ENCODE results near the gene ERICH6.
A peak's percentile ranks its signal among the peaks of the same experiment; 100 is the strongest.

Gene ERICH6

DNA sequence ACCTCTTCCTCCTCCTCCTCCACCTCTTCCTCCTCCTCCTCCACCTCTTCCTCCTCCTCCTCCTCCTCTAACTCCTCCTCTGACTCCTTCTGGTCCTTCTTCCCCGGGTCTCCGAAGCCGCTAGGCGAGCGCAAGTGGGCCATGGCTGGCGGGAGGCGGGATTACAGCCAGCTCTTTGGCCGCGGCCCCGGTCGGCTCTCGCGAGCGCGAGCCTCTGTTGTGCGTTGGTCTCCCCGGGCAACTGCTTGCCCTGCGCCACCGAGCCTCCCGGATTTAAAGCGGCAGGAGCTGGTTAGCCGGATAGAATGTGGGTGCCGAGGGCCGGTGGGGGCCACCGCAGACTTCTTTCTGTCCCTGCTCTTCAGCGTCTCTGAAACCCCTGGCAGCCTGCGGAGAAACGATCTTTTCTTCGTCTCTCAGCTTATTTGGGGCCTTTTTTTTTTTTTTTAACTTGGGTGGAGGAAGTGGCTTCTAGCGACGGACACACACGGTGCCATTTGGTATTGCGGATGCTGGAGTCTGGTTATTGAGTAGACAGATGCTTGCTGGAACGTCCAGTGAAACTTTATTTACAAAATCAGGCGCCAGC is at the start of gene ERICH6:
Gene ERICH6 (minus strand): TSS at position 165 of the 589 bp plus-strand sequence. CDS start 22 bp downstream, at position 143.
- peak; percentile 47 for DNase-seq (ENCODE audit: low read depth)

- DNase-seq (ENCODE audit: low read depth), result no peak
These were observed 48.1 kb upstream of the ERICH6 start for GRCh38 chr3:150751781-150752263.

DNA sequence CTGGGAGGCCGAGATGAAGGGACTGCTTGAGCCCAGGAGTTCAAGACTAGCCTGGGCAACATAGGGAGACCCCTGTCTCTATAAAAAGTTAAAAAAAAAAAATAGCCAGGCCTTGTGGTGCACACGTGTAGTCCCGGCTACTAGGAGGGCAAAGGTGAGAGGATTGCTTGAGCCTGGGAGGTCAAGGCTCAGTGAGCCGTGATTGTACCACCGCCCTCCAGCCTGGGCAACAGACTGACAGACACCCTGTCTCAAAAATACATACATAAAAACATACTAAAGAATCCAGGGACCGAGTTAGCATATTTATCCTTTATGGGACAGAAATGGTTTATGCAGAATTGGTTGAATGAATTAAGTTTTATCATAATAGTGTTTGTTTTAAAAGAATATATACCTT is 45.5 kb upstream of the ERICH6 start:
- no peak for DNase-seq (ENCODE audit: low read depth)

- DNase-seq (ENCODE audit: low read depth), result no peak
These were observed 44.9 kb upstream of the ERICH6 start for GRCh38 chr3:150748684-150749047.

DNA sequence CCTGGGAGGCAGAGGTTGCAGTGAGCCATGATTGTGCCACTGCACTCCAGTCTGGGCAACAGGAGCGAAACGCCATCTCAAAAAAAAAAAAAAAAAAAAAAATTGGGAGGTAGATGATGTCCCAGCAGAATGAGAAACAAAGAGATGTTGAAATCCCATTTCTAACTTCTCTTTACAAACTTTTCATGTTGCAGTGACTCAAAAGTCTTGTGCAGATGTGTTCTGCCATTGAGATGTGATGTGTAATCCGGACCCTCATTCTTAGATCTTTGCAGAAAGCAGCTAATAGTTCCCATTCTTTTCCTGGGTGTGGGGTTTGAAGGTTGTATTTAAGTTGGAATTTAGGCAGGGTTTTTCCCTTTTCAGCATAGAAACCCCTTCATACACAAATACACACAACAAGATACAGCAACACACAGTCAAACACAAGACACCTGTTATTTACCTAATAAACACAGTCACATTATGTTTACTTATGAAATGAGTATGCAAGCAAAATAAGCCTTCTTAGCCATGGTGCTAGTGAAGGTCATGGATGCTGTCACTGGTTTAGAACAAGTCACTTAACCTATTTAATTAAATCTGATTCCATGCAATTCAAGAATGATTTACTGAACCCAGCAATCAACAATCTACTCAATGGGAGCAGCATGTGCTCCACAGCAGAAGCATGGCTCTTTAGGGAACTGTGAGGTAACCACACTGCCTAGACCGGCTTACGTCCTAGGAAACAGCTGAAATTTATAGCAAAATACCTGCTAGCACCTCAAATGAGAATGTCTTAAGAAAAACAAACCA is 44.4 kb upstream of the ERICH6 start:
- DNase-seq (ENCODE audit: low read depth), result no peak

DNA sequence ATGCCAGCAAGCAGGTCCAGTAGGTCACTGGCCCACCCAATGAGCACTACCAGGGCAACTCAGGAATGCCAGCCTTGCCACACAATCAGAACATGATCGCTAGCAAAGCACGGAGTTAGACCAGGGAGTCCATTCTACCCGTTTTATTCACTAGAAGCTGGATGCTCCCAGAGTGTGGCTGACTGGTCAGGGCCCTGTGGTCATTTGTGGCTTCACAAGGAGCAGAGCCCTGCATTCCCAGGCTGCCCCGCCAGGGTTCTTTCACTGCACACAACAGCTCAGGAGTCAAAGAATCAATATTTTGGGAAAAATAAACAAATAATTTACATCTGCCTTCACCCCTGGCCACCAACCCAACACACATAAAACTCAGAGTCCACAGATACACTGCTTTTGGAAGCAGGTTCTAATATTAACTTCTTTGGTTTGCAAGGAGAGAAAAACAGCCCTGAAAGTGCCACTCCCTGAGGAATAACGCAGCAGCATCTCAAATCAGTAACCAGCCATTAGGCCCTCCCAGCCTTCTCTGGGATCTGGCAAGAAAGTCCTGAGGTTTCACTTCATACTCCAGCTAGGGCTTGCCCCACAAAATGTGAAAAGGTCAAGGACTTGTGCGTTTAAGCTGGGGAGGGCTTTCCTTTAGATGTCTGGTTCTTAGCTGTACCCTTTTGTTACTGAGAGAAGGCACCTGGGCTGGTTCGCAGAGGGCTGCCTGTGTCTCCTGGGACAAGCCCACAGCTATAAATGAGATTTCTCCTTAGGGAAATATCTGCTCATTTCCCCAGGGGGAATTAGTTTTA is 43.3 kb upstream of the ERICH6 start:
- no peak for DNase-seq (ENCODE audit: low read depth)

DNA sequence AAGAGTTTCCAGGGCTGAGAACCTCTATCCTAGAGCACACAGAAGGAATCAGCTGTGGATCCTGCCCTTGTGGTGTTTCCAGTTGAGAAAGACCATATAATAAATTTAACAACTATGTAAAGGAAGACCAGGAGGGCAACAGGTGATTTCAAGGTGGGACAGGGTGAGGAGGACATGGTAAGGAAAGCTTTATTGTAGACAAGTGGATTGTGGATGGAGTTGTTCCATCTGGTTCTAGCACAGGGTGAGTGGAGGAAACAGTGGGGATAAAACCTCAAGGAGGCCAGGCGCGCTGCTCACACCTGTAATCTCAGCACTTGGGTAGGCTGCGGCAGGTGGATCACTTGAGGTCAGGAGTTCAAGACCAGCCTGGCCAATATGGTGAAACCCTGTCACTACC is 42.1 kb upstream of the ERICH6 start:
- DNase-seq (ENCODE audit: low read depth), result no peak

DNA sequence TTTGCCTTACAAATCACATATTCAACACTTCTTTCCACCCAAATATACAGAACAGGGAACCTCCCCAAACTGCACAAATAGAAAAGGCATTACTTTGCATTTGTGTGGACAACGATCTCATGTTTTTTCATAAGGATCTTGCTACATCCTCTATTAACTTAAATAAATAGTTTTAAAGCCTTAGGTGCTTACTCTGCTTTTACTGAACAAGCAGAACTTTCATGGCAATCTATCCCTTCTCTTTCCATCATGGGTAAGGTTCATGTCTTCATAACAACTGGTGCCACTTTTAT is 41.1 kb upstream of the ERICH6 start:
- DNase-seq (ENCODE audit: low read depth), result no peak

DNA sequence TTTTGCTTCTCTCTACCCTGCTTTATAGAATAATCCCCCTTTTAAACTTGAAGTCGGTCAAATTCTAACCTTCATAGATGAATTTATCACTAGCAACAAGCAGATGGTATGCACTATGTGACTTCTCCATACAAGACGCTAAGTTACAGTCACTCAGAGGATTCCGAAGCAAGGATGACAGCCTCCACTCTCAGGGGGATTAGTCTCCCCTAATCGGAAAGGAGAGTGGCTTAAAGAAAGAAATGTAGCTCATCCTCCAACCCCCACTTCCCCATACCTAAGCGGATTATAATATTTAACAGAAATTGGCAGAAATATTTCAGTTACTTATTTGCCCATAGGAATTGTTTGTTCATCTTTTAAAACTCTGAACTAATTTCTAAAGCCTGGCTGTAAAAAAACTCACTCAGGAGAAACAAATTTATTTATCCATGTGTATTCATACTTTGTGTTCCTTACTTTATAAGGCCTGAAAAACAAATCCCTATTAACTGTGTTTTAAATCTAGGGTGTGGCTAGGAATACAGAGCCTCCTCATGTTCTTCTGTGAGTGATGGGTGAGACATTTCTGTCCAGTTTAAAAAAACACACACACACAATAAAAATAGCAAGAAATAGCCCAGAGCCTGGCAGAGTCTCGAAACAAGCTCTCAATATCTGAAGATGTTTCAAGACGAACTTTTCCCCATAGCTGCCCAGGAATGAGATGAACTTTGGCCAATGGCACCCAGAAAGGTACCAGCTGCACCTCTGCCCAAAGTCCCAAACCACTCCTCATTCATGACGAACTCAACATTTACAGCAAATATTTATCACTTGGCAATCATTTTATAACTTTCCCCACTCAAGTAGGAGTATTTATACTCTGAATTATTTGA is 40.6 kb upstream of the ERICH6 start:
- DNase-seq (ENCODE audit: low read depth), result no peak

DNA sequence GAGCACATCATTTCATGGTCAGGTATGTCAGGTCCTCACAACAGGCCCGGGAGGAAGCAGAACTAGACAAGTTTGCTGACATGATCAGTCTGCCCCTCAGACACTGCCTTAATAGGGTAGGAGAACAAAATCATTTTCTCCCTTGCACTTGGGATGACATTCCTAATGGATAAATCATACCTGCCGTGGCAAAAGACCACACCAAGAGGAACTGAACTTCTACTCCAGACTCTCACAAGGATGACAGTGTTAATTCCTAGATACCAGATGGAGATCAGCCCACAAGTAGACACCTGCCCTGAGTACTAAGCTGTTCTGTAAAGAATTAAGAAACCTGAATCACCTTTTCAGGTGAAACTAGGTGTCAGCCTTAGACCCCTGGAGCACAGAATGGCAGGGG is 39.8 kb upstream of the ERICH6 start:
- no peak for DNase-seq (ENCODE audit: low read depth)

- no peak for DNase-seq (ENCODE audit: low read depth)
These were observed 39.0 kb upstream of the ERICH6 start for GRCh38 chr3:150742679-150743078.

DNA sequence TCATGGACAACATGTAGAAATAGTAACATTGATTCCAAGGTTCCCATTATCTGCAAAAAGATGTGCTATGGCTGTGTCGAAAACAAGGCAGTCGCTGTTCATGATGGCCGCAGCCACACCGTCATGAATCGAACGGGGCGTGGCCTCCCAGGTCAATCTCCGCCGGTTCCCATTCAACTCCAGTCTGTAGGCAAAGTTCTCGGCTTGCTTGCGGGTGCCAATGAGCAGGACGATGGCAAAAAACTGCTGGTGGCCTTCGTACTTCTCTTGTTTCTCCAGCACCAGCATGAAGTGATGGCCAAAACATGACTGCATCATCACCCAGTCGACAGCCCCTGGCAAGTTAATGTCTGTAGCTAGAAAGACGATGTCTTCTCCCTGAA is 38.4 kb upstream of the ERICH6 start:
- DNase-seq (ENCODE audit: low read depth), result no peak

GRCh38 chr3:150741497-150742140 is 37.9 kb upstream of the ERICH6 start:
- no peak for DNase-seq (ENCODE audit: low read depth)

DNA sequence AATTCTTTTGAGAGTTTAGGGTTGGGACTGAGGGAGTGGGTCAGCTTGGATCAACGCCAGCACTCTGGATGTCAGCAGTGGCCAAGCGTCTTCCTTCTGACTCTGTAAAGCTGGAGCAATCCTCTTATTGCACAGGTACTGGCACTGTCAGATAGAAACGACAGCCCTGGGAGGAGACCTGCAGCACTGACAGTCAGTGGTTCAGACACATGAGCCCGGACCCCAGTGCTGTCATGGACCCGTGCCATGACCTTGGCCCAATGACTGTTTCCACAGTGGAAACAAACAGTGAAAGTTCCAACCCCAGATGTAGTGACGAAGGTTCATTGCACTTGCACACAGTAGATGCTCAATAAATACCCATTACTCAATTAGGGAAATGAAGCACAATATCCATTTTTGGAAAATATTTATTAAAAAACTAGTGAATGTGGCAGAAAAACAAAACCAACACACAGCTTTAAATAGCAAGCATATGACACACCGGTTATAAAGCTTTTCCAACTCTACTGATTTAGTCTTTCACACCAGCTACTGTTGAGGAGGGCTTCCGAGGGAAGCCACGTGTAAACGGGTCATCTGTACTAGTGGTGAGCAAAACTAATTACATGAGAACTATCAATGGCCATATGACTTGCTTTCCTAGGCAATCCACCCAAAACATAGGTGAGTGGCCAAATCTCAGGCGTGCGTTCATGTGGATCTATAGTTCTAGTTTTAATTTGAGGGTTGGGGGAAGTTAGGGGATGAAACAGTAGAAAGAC is 37.2 kb upstream of the ERICH6 start:
- no peak for DNase-seq (ENCODE audit: low read depth)

DNA sequence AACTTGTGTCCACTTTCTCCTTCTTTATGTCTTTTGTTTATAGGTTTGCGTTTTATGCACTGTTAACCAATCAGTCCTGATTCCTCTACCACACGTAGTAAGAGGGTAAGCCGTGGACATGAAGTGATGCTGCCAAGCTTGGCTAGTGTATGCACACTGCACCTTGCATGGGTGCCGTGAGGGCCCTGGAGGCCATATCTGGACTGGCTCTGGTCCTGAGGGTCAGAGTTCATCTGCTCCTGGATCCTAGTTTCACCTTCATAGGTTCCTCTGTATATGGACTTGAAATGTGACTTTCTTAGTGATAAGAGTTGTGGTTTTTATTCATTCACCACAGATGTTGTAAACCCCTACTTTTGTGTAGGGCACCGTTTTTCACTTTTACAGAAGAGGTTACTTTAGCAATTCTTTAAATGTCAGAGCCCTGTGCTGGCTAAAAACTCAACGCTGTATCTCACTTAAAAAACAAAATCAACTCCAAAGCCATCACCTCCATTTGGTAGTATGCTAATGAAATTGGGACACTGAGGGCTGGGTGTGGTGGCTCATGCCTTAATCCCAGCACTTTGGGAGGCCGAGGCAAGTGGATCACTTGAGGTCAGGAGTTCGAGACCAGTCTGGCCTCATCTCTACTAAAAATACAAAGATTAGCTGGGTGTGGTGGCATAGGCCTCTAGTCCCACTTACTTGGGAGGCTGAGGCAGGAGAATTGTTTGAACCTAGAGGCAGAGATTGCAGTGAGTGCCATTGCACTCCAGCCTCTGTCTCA is 36.3 kb upstream of the ERICH6 start:
- DNase-seq (ENCODE audit: low read depth), result no peak

GRCh38 chr3:150739200-150739863 is 35.6 kb upstream of the ERICH6 start:
- no peak for DNase-seq (ENCODE audit: low read depth)

GRCh38 chr3:150738688-150739087 is 35.0 kb upstream of the ERICH6 start:
- no peak for DNase-seq (ENCODE audit: low read depth)

DNA sequence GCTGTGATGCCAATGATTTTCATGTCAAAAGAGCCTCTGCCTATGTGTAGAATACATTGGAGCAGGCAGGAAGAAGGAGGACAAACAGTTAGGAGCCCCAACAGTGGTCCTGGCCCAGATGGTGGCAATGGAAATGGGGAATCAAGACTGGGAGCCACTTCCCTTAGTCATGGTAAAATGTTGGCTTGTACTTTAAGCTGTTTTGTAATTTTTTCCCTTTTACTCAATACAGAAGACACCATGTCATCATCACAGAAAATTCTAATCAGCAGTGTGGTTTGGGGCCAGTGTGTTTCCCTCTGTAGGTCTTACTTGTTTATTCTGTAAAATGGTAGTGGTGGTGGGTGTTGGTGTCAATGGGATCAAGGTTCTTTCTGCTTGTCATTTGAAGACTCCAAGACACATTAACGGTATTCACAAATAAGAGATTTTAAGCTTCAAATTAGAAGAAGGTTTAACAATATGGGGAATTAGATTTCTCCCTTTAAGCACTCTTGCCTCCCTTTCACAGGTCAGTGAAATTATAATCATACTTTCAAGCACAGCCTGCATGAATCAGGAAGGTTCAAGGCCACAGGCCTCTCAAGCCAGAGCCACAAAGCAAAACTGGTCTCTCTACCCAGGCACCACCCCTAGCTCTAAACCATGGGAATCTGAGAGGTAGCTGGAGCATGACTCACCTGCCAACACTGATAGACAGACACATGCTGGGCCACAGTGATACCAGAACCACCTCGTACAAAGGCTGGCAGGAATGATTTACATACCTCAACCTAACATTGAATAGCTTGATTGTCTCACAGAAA is 34.4 kb upstream of the ERICH6 start:
- no peak for DNase-seq (ENCODE audit: low read depth)
